ENCODE measurements around the gene HGD.

GRCh38 chr3:120646771-120647432 is 35.1 kb downstream of the HGD start:
- TF ChIP-seq, protein P1, sequence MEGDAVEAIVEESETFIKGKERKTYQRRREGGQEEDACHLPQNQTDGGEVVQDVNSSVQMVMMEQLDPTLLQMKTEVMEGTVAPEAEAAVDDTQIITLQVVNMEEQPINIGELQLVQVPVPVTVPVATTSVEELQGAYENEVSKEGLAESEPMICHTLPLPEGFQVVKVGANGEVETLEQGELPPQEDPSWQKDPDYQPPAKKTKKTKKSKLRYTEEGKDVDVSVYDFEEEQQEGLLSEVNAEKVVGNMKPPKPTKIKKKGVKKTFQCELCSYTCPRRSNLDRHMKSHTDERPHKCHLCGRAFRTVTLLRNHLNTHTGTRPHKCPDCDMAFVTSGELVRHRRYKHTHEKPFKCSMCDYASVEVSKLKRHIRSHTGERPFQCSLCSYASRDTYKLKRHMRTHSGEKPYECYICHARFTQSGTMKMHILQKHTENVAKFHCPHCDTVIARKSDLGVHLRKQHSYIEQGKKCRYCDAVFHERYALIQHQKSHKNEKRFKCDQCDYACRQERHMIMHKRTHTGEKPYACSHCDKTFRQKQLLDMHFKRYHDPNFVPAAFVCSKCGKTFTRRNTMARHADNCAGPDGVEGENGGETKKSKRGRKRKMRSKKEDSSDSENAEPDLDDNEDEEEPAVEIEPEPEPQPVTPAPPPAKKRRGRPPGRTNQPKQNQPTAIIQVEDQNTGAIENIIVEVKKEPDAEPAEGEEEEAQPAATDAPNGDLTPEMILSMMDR (conservative IDR thresholded peaks at IDR 0.05; ENCODE audit: low read length), result no peak
- no peak for TF ChIP-seq EZH2phosphoT487 (IDR thresholded peaks at IDR 0.05; ENCODE audit: borderline replicate concordance, low read depth, low read length)
